HG02870 (cell line): ENCODE measurements around the gene FZD1.

Source experiments
- ATAC-seq: cut with Tn5 transposase; IDR thresholded peaks from one replicate; pipeline ENCODE4 v1.9.1; 2021; ENCODE audit warnings: mild to moderate bottlenecking, moderate library complexity; ENCODE audit not compliant: unreplicated experiment

FZD1 gene

DNA sequence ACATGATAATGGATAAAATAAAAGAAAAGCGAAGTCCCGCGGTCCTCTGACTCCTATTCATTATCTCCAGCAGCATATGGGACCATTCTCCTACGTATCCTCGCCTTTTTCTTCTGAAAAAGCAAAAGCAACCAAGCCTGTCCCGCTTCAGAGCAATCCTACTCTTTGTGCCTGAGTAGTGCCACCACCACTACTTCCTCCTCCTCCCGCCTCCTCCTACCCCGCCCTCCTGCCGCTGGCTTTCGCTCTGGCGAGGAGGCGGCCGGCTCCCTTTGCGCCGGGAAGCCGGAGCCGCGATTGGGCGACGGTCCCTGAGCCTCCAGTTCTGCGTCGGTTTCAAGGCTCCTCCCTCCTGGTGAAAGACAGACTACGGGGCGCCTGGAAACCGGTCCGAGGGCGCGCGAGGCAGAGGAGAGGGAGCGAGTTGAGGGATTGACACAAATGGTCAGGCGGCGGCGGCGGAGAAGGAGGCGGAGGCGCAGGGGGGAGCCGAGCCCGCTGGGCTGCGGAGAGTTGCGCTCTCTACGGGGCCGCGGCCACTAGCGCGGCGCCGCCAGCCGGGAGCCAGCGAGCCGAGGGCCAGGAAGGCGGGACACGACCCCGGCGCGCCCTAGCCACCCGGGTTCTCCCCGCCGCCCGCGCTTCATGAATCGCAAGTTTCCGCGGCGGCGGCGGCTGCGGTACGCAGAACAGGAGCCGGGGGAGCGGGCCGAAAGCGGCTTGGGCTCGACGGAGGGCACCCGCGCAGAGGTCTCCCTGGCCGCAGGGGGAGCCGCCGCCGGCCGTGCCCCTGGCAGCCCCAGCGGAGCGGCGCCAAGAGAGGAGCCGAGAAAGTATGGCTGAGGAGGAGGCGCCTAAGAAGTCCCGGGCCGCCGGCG is at the start of gene FZD1:
TSS of gene FZD1 (plus strand) at position 388 of the 878 bp plus-strand sequence. CDS start at position 836, 448 bp downstream.
- peak; percentile 92 for ATAC-seq

GRCh38 chr7:91226411-91226810 is 37.8 kb upstream of the FZD1 start:
- ATAC-seq: no peak

DNA sequence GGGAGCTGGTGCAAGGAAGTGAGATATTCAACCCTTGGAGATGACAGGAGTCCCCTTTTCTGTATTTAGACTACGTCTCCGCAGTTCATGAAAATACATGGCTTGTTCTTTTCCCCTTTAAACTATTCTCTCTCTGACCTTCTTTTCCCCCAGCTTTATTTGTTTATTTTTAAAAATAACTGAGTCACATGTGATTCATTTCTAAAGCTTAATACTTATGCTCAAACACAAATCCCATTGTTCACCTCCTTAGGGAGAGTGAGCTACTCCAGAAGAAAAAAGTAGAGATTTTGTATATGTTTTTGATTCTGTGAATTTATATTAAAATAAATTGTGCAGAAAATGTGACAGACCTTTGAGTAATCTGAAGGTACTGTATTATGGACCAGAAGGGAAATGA is 35.9 kb upstream of the FZD1 start:
- no peak for ATAC-seq

DNA sequence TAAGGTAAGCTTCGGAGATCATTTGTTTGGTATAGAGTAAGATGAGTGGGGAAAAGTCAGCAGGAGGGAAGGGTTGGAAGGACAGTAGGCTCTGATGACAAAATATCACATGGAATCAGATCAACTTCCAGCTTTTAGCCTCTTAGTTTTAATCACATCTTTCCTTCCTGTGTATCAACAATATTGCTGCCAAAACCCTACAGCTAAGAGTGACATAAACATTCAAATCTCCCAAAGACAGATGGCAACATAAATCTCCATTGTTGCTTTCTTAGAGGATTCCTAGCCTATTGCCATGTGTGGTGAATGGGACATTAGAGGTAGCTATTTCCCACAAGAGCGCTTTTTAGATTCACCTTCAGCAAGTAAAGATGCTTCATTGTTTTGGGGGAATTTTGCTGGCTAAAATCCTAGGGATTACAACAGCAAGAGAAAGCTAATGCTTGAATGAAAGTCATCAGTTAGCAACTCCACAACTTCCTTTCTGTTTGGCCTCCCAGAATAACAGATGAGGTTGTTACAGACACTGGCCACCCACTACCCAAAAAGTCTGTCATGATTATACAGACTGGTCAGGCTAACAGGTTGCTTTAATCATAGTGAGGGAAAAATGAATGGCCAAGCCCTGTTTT is 35.2 kb upstream of the FZD1 start:
- ATAC-seq: no peak

DNA sequence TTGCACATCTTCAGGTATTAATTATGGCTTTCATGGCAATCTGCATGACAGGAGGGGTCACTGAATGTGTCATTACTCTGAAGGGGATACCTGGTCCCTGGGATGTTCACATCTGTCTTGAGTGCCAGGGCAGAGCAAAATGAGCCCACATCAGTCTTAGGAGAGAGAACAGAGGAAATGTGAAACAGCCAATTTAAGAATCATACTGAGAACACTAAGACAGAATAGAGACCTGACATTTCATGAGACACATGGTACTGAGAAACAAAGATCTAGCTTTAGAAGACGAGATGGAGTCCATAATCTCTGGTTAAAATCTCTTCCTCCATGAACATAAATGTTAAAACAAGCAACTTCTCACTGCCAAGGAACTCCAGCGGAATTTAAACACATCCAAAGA is 34.1 kb upstream of the FZD1 start:
- no peak for ATAC-seq

DNA sequence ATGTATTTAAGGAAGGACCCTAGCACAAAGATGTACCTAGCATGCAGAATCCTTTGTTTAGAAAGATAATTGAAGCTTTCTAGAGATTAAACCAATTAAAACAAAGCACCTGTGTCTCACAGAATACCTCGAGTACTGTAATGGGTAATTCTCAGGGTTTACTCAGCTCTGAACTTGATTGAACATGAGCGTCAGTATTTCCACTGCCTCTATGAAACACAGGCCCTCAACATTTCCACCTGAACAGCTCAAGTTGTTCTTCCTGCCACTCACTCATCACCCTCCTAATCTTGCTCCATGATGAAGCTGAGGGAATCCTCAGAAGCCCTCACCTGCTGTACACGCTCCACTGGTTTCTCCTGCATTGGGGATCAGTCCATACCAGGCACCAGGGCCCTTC is 33.7 kb upstream of the FZD1 start:
- no peak for ATAC-seq

DNA sequence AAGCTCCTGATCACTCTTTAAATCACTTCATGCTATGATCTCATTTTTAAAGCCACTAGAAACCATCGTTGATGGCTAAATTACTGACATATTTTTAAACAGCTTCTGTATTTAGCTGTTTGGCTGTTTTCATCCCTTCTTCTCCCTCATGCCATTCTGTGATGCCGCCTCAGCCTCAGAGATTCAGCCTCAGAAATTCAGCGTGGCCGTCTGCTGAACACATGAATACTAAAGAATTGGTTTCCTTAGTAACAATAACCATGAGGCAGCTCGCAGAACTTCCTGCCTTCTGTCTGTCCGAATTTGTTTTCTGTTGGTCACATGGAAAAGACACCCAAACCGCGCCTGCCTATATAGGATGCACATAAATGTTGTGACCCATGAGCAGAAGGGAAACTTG is 31.0 kb upstream of the FZD1 start:
- ATAC-seq: no peak

GRCh38 chr7:91235211-91235832 is 28.9 kb upstream of the FZD1 start:
- no peak for ATAC-seq

GRCh38 chr7:91239171-91239604 is 25.0 kb upstream of the FZD1 start:
- no peak for ATAC-seq

- no peak for ATAC-seq
These were observed 24.5 kb upstream of the FZD1 start for GRCh38 chr7:91239772-91240171.

GRCh38 chr7:91240376-91240941 is 23.8 kb upstream of the FZD1 start:
- ATAC-seq: no peak

DNA sequence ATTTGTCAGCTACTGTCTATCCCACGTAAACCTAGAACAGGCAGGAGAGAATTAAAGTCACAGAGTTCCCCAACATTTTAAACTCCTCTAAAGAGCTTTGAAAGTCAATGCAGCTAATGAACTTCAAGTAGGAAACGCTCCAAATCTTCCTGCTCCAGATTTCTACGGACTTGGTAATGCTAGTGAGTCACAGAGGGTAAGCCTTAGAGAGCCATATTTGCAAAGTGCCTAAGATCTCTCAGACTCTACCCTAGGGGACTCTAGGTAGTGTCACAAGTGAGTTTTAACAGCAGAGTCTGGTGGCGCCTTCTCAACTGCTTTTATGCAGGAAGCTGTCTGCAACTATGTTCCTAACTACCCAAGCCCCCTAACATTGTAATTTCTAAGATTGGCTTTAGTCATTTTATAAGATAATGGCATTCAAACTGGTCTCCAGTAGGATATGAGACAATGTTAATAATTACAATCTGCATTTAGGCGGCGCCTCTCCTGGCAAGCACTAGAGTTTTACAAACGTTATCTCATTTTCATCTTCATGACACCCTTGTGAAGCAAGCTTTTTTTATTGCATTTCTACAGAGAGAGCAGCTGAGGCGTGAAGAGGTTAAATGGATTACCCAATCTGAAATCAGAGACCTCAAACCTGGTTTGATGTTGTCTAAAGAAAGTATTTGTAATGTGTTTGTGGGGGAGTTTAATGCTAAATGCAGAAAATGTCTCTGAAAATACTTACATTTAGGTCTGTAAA is 22.0 kb upstream of the FZD1 start:
- ATAC-seq: no peak

DNA sequence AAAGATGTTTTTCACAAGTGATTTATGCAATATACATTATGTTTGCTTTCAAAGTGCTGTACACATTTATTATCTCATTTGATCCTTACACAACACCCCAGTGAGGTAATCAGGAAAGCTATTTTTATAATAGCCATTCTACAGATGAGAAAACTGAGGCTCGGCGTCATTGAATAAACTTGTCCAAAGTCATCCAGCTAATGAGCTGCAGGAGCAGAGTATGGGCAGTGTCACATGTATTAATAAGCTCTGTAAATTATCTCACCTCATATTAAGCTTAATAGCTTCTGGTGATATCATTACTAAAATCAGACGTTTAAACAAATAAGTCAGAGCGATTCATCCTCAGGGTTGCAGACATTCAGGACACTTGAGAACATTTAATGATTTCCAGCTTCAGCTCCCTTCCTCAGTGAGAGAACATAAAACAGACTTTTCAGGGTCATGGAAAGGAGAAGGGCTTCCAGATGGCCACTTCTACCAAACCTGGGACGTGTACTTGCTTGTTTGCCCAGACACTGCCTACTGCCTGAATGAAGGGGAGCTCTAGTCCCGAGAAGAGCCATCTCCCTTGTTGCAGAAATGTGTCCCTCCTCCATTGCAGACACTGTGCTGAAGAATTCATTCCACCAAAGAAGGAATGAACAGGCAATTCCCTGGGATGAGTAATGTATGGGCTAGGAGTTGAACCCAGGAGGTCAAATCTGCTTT is 20.5 kb upstream of the FZD1 start:
- no peak for ATAC-seq

GRCh38 chr7:91247500-91247899 is 16.7 kb upstream of the FZD1 start:
- no peak for ATAC-seq

DNA sequence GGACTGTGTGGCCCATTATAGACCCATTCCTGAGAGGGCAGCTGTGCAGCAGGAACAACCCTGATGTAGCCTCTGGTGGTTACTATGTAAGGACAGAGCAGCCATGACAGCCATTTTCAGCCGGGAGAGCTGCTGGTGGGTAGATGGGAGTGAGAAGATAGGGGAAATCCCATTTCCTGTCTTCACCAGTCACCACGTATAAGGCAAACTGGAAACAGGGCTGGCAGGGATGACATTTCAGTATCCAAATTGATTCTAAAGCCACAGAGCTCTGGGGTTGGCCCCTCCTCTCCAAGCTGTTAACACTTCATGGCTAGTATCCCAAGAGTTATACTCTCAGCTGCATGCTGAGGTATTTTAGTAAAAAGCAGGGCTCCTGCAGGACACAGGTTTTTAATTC is 15.2 kb upstream of the FZD1 start:
- no peak for ATAC-seq

GRCh38 chr7:91249506-91250233 is 14.6 kb upstream of the FZD1 start:
- ATAC-seq: no peak

- no peak for ATAC-seq
These were observed 13.5 kb upstream of the FZD1 start for GRCh38 chr7:91250706-91251105.

- ATAC-seq: no peak
These were observed 12.4 kb upstream of the FZD1 start for GRCh38 chr7:91251877-91252276.

DNA sequence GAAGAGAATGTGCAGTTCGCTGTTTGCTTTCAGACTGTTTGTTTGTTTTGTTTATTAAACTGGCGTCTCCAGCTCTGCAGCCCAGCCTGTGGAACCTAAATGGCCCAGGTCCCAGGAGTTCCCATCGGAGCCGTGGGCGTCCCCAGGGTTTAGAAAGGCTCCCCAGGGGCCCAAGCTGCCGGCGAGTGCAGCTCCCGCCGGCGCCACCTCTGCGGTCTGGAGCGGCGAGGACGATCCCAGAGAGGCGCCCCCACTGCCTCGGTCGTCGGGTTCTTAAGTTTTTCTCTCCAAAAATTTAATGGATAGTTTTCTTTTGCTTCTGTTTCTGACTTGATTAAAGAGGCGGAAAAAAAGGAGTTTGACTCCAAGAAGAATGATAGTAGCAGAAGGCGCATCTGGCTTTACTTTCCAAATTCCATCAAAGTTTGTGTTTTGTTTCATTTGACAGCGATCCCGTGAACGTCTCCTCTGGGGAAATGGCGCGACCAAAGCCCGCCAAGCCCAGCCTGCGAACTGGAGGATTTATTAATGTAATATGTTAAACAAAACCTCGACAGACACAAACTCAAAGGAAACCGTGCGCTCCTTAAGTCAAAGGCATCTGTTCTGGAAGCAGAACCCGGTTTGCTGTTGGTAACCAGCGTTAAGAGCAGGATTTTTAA is 718 bp upstream of the FZD1 start:
- ATAC-seq: no peak
